ENCODE data around the gene CFD. TPM values are rescaled to one million over a fixed set of nuclear protein-coding genes. Genes with fewer than 3 reads are reported as not detected.

Gene CFD
- total RNA-seq, 2 donors from 2014 or later = 134 to 825 TPM

GRCh38 chr19:883661-884211 is 24.3 kb downstream of the CFD start:
- H3K4me1 ChIP-seq = no peaks in the 10 kb centered on the region
- no peak for ATAC-seq
- DNase-seq = no peak
- H3K27ac ChIP-seq = no peak overlapping the region
- no peak overlapping the region for H3K4me3 ChIP-seq
- H3K27me3 ChIP-seq = no peaks in the 10 kb centered on the region
- WGBS, 2 donors = 85 to 96% methylated on average over 6 to 16 of the region's 22 CpGs
- peaks cover 3 to 7% of the 10 kb centered on the region in 2 donors for H3K36me3 ChIP-seq (replicated peaks in 1 of 2; ENCODE audit: insufficient read depth in 1 of 2, low read depth in 2 of 2)
- H3K9me3 ChIP-seq = no peaks in the 10 kb centered on the region
- no peak for TF ChIP-seq POLR2A (IDR thresholded peaks at IDR 0.05)
- no peak for TF ChIP-seq CTCF (IDR thresholded peaks at IDR 0.05)
- intact Hi-C loops (cut with DNase I) = no loop called here

GRCh38 chr19:884420-885211 is 25.2 kb downstream of the CFD start:
- TF ChIP-seq POLR2A (IDR thresholded peaks at IDR 0.05) (no peak), CTCF (IDR thresholded peaks at IDR 0.05) (no peak)
- H3K27me3 ChIP-seq = no peaks in the 10 kb centered on the region
- H3K9me3 ChIP-seq = no peaks in the 10 kb centered on the region
- H3K36me3 ChIP-seq (replicated peaks in 1 of 2; ENCODE audit: insufficient read depth in 1 of 2, low read depth in 2 of 2) = peaks cover 4 to 7% of the 10 kb centered on the region in 2 donors
- DNase-seq (no peak), ATAC-seq (no peak)
- intact Hi-C loops (cut with DNase I) = no loop called here
- H3K4me3 ChIP-seq = no peak overlapping the region
- H3K4me1 ChIP-seq = no peaks in the 10 kb centered on the region
- no peak overlapping the region for H3K27ac ChIP-seq
- WGBS, 2 donors = 90 to 95% methylated on average over 25 to 37 of the region's 51 CpGs

GRCh38 chr19:885536-886224 is 26.2 kb downstream of the CFD start:
- 92 to 96% methylated on average over 36 to 50 of the region's 64 CpGs for WGBS, 2 donors
- Histone ChIP-seq H3K9me3 (no peaks in the 10 kb centered on the region), H3K27ac (no peak overlapping the region), H3K27me3 (no peaks in the 10 kb centered on the region), H3K4me1 (peaks cover under 1% of the 10 kb centered on the region), H3K36me3 (replicated peaks in 1 of 2; ENCODE audit: insufficient read depth in 1 of 2, low read depth in 2 of 2) (peaks cover 7% of the 10 kb centered on the region in 2 donors), H3K4me3 (no peak overlapping the region)
- no peak for ATAC-seq
- no peak for TF ChIP-seq POLR2A (IDR thresholded peaks at IDR 0.05)
- TF ChIP-seq CTCF (IDR thresholded peaks at IDR 0.05) = no peak
- intact Hi-C loops (cut with DNase I) = no loop called here
- DNase-seq = no peak

- Histone ChIP-seq H3K27me3 (no peaks in the 10 kb centered on the region), H3K4me3 (no peak overlapping the region), H3K4me1 (peaks cover 9% of the 10 kb centered on the region), H3K27ac (no peak overlapping the region), H3K36me3 (replicated peaks in 1 of 2; ENCODE audit: insufficient read depth in 1 of 2, low read depth in 2 of 2) (peaks cover 3 to 5% of the 10 kb centered on the region in 2 donors), H3K9me3 (no peaks in the 10 kb centered on the region)
- ATAC-seq = no peak
- TF ChIP-seq POLR2A (IDR thresholded peaks at IDR 0.05) (no peak), CTCF (IDR thresholded peaks at IDR 0.05) (no peak)
- peak in 3 of 4 donors; percentile 42 to 60 (median 48) for DNase-seq
- intact Hi-C loops (cut with DNase I) = no loop called here
- WGBS, 2 donors = 82 to 89% methylated on average over 16 of the region's 16 CpGs
These were observed 27.6 kb downstream of the CFD start for GRCh38 chr19:887072-887471.

Measured in body of pancreas (tissue), 4 donors.